Stimulated activated CD4-positive, alpha-beta T cell treated with anti-CD3 and anti-CD28 coated beads, Interleukin-15, amount 100 ng/mL, for 1 hour (primary cell): ENCODE data around the gene SDHB.

Experiments
- DNase-seq, 2 donors: peaks; one replicate each; pipeline ENCODE4 v3.0.0-alpha.2; 2020; ENCODE audit warnings: low read depth in 1 of 2, low spot score in 1 of 2

The SDHB gene

GRCh38 chr1:16970132-16970910, 83.5 kb downstream of the SDHB start:
- no peak for DNase-seq

- no peak for DNase-seq
These were observed 84.2 kb downstream of the SDHB start for GRCh38 chr1:16969651-16970050.

GRCh38 chr1:16969057-16969611, 84.7 kb downstream of the SDHB start:
- DNase-seq: no peak
